K562 (cell line): ENCODE measurements around the gene HAAO. TPM values are rescaled to one million over a fixed set of nuclear protein-coding genes. Genes with fewer than 3 reads are reported as not detected.

Experiments used
- ATAC-seq: fragments of 200-7000 bp; cut with Tn5 transposase; 3 replicates; pipeline ENCODE4 v1.9.1; 2020; ENCODE audit warnings: moderate library complexity
- BruUV-seq: library from RNA; stranded (reverse); fragments of 400-500 nt; replicated peaks from 2 replicates; lab custom pipeline; 2021; lab: Mats Ljungman, UMichigan
- CTCF ChIA-PET: fragments of 300-600 bp; formaldehyde crosslinking; extraction: SDS; loops from one replicate; lab custom pipeline; 2021; ENCODE audit warnings: low intra/inter-chr PET ratio; lab: Yijun Ruan, JAX
- POLR2A ChIA-PET: fragments of 300-600, 350-650 bp; sonication (Branson Sonifier 250); formaldehyde crosslinking; extraction: SDS; loops from one replicate; lab custom pipeline; 2021; ENCODE audit warnings: antibody characterized with exemption, inconsistent platforms; lab: Yijun Ruan, JAX
- DNase-seq, 4 experiments: peaks; one replicate each; pipeline versions ENCODE4 v3.0.0 to v3.0.0-alpha.2; 2011 to 2018; ENCODE audit warnings: low spot score in 3 of 4, mixed read lengths in 3 of 4; ENCODE audit errors: extremely low read depth in 1 of 4
- FAIRE-seq: peaks from 2 replicates; lab custom pipeline; 2011; peaks lifted over from hg19 to GRCh38; lab: Jason Lieb, UNC
- H2AFZ ChIP-seq: 2 replicates; pipeline ENCODE4 v1.6.0; 2011; ENCODE audit warnings: low read depth, low read length, control low read depth, inconsistent platforms
- H3K27ac ChIP-seq: fragments of 200-600 bp; 3 replicates; pipeline ENCODE4 v1.8.0; 2011; ENCODE audit warnings: low read depth, mild to moderate bottlenecking, control low read depth, inconsistent platforms, low read length, moderate library complexity, mixed read lengths; ENCODE audit errors: extremely low read depth
- H3K27me3 ChIP-seq, 2 experiments: fragments of 300-600 bp in 1 of 2; 2 replicates in 1 of 2; 3 replicates in 1 of 2; pipeline versions ENCODE4 v1.6.0 to v1.8.0; 2011; ENCODE audit warnings: inconsistent platforms in 2 of 2, low read length in 2 of 2, mild to moderate bottlenecking in 1 of 2, mixed read lengths in 1 of 2, moderate library complexity in 1 of 2; ENCODE audit not compliant: control insufficient read depth in 2 of 2, insufficient read depth in 2 of 2
- H3K36me3 ChIP-seq: fragments of 300-600 bp; 3 replicates; pipeline ENCODE4 v1.8.0; 2011; ENCODE audit warnings: mild to moderate bottlenecking, low read length, inconsistent platforms; ENCODE audit not compliant: control insufficient read depth, insufficient read depth
- H3K4me1 ChIP-seq, 2 experiments: fragments of 200-600 bp in 1 of 2; replicated peaks in 1 of 2; 2 replicates in 1 of 2; 3 replicates in 1 of 2; pipeline versions ENCODE4 v1.5.1 to v1.8.0; 2011; ENCODE audit warnings: inconsistent platforms in 2 of 2, low read length in 2 of 2, mild to moderate bottlenecking in 1 of 2, mixed read lengths in 1 of 2, moderate library complexity in 1 of 2; ENCODE audit not compliant: control insufficient read depth in 2 of 2, insufficient read depth in 2 of 2
- H3K4me2 ChIP-seq: 2 replicates; pipeline ENCODE4 v1.6.1; 2011; ENCODE audit warnings: low read length, control low read depth, inconsistent platforms, mixed read lengths; ENCODE audit not compliant: insufficient read depth
- H3K4me3 ChIP-seq: fragments of 200-600 bp; sonication (generic), shearing (Covaris generic); 2 replicates; pipeline ENCODE4 v1.5.1; 2016; ENCODE audit warnings: control low read depth, inconsistent platforms
- H3K79me2 ChIP-seq: fragments of 200-600 bp; 3 replicates; pipeline ENCODE4 v1.8.0; 2011; ENCODE audit warnings: low read length, inconsistent platforms; ENCODE audit not compliant: control insufficient read depth, insufficient read depth
- H3K9ac ChIP-seq, 2 experiments: 2 replicates each; pipeline versions ENCODE4 v1.6.0 to v1.6.1; 2011; ENCODE audit warnings: low read depth in 2 of 2, low read length in 2 of 2, control low read depth in 1 of 2, inconsistent platforms in 1 of 2, mild to moderate bottlenecking in 1 of 2, mixed read lengths in 1 of 2; ENCODE audit not compliant: insufficient read depth in 1 of 2
- H3K9me1 ChIP-seq: one replicate; pipeline ENCODE4 v1.6.0; 2011; ENCODE audit warnings: inconsistent platforms, mild to moderate bottlenecking, low read length, moderate library complexity; ENCODE audit not compliant: control insufficient read depth, insufficient read depth
- H3K9me3 ChIP-seq: replicated peaks from 2 replicates; pipeline ENCODE4 v1.5.1; 2011; ENCODE audit warnings: low read depth, low read length, inconsistent platforms; ENCODE audit not compliant: control insufficient read depth, insufficient read depth
- H4K20me1 ChIP-seq: replicated peaks from 2 replicates; pipeline ENCODE4 v1.6.1; 2011; ENCODE audit warnings: low read length, inconsistent platforms, mixed read lengths; ENCODE audit not compliant: control insufficient read depth, insufficient read depth
- CEBPB ChIP-seq: fragments of 450-650 bp; IDR thresholded peaks from 2 replicates; pipeline ENCODE4 v1.6.1; 2016; ENCODE audit warnings: missing genetic modification characterization, missing compliant biosample characterization
- CEBPG ChIP-seq, 3 experiments: fragments of 200-800 bp in 1 of 3; sonication (Bioruptor generic) in 1 of 3; sonication (generic) in 1 of 3; formaldehyde crosslinking in 1 of 3; IDR thresholded peaks in 2 of 3; conservative IDR thresholded peaks in 1 of 3; 2 replicates each; pipeline versions ENCODE4 v1.6.1 to v1.8.0; 2016 to 2022; ENCODE audit warnings: missing compliant biosample characterization in 2 of 3, missing genetic modification characterization in 2 of 3, mild to moderate bottlenecking in 1 of 3, missing genetic modification reagents in 1 of 3
- EWSR1 ChIP-seq: fragments of 450-650 bp; IDR thresholded peaks from 2 replicates; pipeline ENCODE4 v1.6.1; 2018; ENCODE audit warnings: borderline replicate concordance, mild to moderate bottlenecking, low read depth, moderate library complexity; ENCODE audit not compliant: partially characterized antibody
- TCF15 ChIP-seq: fragments of 250-450 bp; sonication (Bioruptor Pico); IDR thresholded peaks from 2 replicates; pipeline ENCODE4 v1.8.0; 2022; ENCODE audit warnings: moderate library complexity, mild to moderate bottlenecking, inconsistent platforms
- TCF7L2 ChIP-seq: fragments of 150-350 bp; IDR thresholded peaks from 2 replicates; pipeline ENCODE4 v1.6.1; 2016; ENCODE audit warnings: low read depth, mild to moderate bottlenecking, low read length, moderate library complexity
- TRIM24 ChIP-seq, 2 experiments: fragments of 450-650 bp; IDR thresholded peaks; 2 replicates each; pipeline ENCODE4 v1.6.1; 2016
- ZNF384 ChIP-seq: IDR thresholded peaks from 2 replicates; pipeline ENCODE4 v1.6.1; 2012; ENCODE audit warnings: low read depth, low read length, improper control_type of control experiment
- ZNF780A ChIP-seq: fragments of 250-450 bp; sonication (Bioruptor Pico); IDR thresholded peaks from 2 replicates; pipeline ENCODE4 v1.5.0; 2021; ENCODE audit warnings: mild to moderate bottlenecking
- WGBS: fragments of 100-300 bp; shearing (Covaris generic); methylation state at CpG from one replicate; pipeline ENCODE4 v1.1.6; 2016; ENCODE audit warnings: low coverage, mixed read lengths; ENCODE audit not compliant: insufficient coverage; ENCODE audit errors: missing lambda C conversion rate; 5-methylcytosine and 5-hydroxymethylcytosine counted together
- in situ Hi-C: fragments of 300-500 bp; cut with MboI; formaldehyde crosslinking; loops from 4 replicates; pipeline ENCODE4 v1.15.0; 2018; ENCODE audit warnings: inconsistent platforms, mixed read lengths
- intact Hi-C: fragments of 100-400 bp; cut with micrococcal nuclease; formaldehyde crosslinking; loops from 2 replicates; pipeline ENCODE4 v1.14.2; 2022
- polyA plus RNA-seq, 8 experiments: library from polyadenylated mRNA; depleted of rRNA in 4 of 8; stranded (reverse) in 5 of 8; unstranded in 3 of 8; fragments of >200 nt; fragmentation: Nextera tagmentation in 2 of 8; fragmentation: Illumina TruSeq in 1 of 8; extraction: Ambion mirVana in 2 of 8; extraction: Trizol in 1 of 8; gene quantifications; 2 replicates each; pipeline versions ENCODE4 v1.2.1 to v1.2.3, GENCODE V29; 2011 to 2014; ENCODE audit warnings: inconsistent platforms in 1 of 8, missing spikeins in 1 of 8
- total RNA-seq, 7 experiments: library from RNA; depleted of rRNA in 6 of 7; stranded (reverse); fragments of >200 nt in 6 of 7; fragmentation: Illumina TruSeq in 2 of 7; extraction: Trizol in 2 of 7; gene quantifications; 2 replicates each; pipeline versions ENCODE4 v1.2.1 to v1.2.3, GENCODE V29; 2011 to 2021; ENCODE audit warnings: low replicate concordance in 1 of 7

HAAO gene
- total and polyA plus RNA-seq, 9 of the 15 experiments (the other 6 are each of a cell fraction or from before 2014, with no cell fraction given): not detected

DNA sequence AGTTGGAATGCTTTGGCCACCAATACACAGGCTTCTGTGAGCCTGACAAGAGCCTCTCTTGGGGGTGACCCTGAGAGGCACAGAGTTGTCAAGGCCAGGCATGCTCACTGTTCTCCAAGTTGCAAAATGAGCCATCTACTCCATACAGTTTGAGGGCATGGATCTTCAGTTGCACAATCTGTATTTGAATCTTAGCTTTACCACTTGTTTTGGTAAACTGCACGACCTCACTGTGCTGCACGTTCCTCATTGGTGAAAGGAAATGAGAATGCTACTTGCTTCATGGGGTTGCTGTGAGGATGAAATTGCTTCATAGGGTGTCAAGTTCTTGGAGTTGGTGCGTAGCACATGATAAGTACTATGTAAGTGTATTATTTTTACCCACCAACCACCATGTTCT lies 12.0 kb upstream of the HAAO start:
- H3K9me3 ChIP-seq: no peaks in the 10 kb centered on the region
- CTCF ChIA-PET: no interaction called here
- FAIRE-seq (no peak), DNase-seq (no peak), ATAC-seq (no peak)
- H3K4me1 ChIP-seq: peaks cover 4% of the 10 kb centered on the region in 2 experiments; a peak in 3 of 5 replicates
- peaks cover 4 to 17% of the 10 kb centered on the region in 2 experiments; a peak in 2 of 5 replicates for H3K27me3 ChIP-seq
- POLR2A ChIA-PET: no interaction called here
- H3K36me3 ChIP-seq: no peaks in the 10 kb centered on the region
- no peak overlapping the region for H3K4me3 ChIP-seq
- no peak overlapping the region for H2AFZ ChIP-seq
- no peaks in the 10 kb centered on the region for H3K9me1 ChIP-seq
- intact Hi-C loops (no loop called here), in situ Hi-C loops (no loop called here)
- H3K4me2 ChIP-seq: no peak overlapping the region
- no peak overlapping the region for H3K27ac ChIP-seq
- H3K79me2 ChIP-seq: no peaks in the 10 kb centered on the region
- H4K20me1 ChIP-seq: no peaks in the 10 kb centered on the region
- TF ChIP-seq TRIM24 (IDR thresholded peaks at IDR 0.05): no peak
- peak; percentile 71; the same call in 1 of the 2 replicates for TF ChIP-seq CEBPB
- TF ChIP-seq EWSR1: no peak
- no peak for TF ChIP-seq CEBPG (CRISPR knock-in tag; IDR thresholded peaks at IDR 0.05)
- peak; percentile 23 to 37; a peak in 2 of 4 replicates for TF ChIP-seq CEBPG (tag; conservative IDR thresholded peaks at IDR 0.05 in 1 of 2, IDR thresholded peaks at IDR 0.05 in 1 of 2)
- no peak for TF ChIP-seq TCF7L2
- TF ChIP-seq ZNF780A (CRISPR knock-in tag): no peak
- no TSS peak for BruUV-seq
- 5% methylated on average over 3 of the region's 3 CpGs for WGBS
- H3K9ac ChIP-seq: no peak overlapping the region

DNA sequence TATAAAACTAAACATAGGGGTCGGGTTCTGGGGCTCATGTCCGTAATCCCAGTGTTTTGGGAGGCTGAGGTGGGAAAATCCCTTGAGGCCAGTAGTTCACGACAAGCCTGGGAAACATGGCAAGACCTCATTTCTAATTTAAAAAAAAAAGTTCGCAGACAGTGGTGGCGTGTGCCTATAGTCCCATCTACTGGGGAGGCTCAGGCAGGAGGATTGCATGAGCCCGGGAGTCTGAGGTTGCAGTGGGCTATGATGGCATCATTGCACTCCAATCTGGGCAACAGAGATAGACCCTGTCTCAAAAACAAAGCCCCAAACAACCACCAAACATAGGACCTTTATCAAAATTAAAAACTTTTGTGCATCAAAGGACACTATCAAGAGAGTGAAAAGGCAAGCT lies 9.8 kb upstream of the HAAO start:
- ATAC-seq (no peak), DNase-seq (no peak), FAIRE-seq (no peak)
- Histone ChIP-seq H3K9me1 (no peaks in the 10 kb centered on the region), H3K4me2 (no peak overlapping the region), H3K27ac (no peak overlapping the region), H2AFZ (no peak overlapping the region), H3K79me2 (no peaks in the 10 kb centered on the region), H3K9ac (no peak overlapping the region), H3K9me3 (no peaks in the 10 kb centered on the region), H3K4me3 (no peak overlapping the region), H4K20me1 (no peaks in the 10 kb centered on the region), H3K36me3 (no peaks in the 10 kb centered on the region), H3K4me1 (no peaks in the 10 kb centered on the region; a peak in 1 of 5 replicates), H3K27me3 (peaks cover 4 to 17% of the 10 kb centered on the region in 2 experiments; a peak in 2 of 5 replicates)
- WGBS: 5% methylated on average over 6 of the region's 6 CpGs
- TF ChIP-seq TCF15 (CRISPR knock-in tag) (no peak), ZNF384 (peak; percentile 65; the same call in 1 of the 2 replicates)
- in situ Hi-C loops: no loop called here
- POLR2A ChIA-PET: no interaction called here
- BruUV-seq: no TSS peak
- CTCF ChIA-PET: no interaction called here
- intact Hi-C loops: no loop called here
